Neural cell (in vitro differentiated cells): Measurements from ENCODE around the gene STRBP. TPM values are rescaled to one million over a fixed set of nuclear protein-coding genes. Genes with fewer than 3 reads are reported as not detected.

Experiments used
- H2AFZ ChIP-seq: fragments of 200-600, 300-800 bp; sonication (generic), shearing (Covaris generic); 2 replicates; pipeline ENCODE4 v1.6.0; 2014; ENCODE audit warnings: low read depth, mild to moderate bottlenecking, antibody characterized with exemption, low read length, moderate library complexity
- H3F3A ChIP-seq: fragments of 200-600 bp; shearing (Covaris generic); 2 replicates; pipeline ENCODE4 v1.6.1; 2016; ENCODE audit warnings: mild to moderate bottlenecking, moderate library complexity, mixed read lengths, antibody characterized with exemption, low read length; ENCODE audit not compliant: insufficient read depth, poor library complexity, severe bottlenecking
- H3K27ac ChIP-seq: fragments of 200-600, 300-800 bp; sonication (generic), shearing (Covaris generic); 2 replicates; pipeline ENCODE4 v1.5.1; 2014; ENCODE audit warnings: mild to moderate bottlenecking, low read length, moderate library complexity
- H3K27me3 ChIP-seq: fragments of 300-800, 200-600 bp; sonication (generic), shearing (Covaris generic); 2 replicates; pipeline ENCODE4 v1.6.0; 2014; ENCODE audit warnings: mild to moderate bottlenecking, low read depth, low read length, moderate library complexity; ENCODE audit not compliant: insufficient read depth
- H3K36me3 ChIP-seq: fragments of 300-800, 200-600 bp; sonication (generic), shearing (Covaris generic); 2 replicates; pipeline ENCODE4 v1.5.1; 2014; ENCODE audit warnings: mild to moderate bottlenecking, antibody characterized with exemption, low read length, moderate library complexity; ENCODE audit not compliant: insufficient read depth
- H3K4me2 ChIP-seq: fragments of 300-800, 200-600 bp; sonication (generic), shearing (Covaris generic); 2 replicates; pipeline ENCODE4 v1.6.0; 2014; ENCODE audit warnings: mild to moderate bottlenecking, low read length
- H3K4me3 ChIP-seq: fragments of 300-800, 200-600 bp; sonication (generic), shearing (Covaris generic); 2 replicates; pipeline ENCODE4 v1.5.1; 2014; ENCODE audit warnings: mild to moderate bottlenecking, low read length, moderate library complexity
- H3K79me2 ChIP-seq: fragments of 200-600 bp; shearing (Covaris generic); replicated peaks from 2 replicates; pipeline ENCODE4 v1.6.0; 2014; ENCODE audit warnings: mild to moderate bottlenecking, low read length, moderate library complexity; ENCODE audit not compliant: insufficient read depth
- H3K9ac ChIP-seq: fragments of 300-800, 200-600 bp; sonication (generic), shearing (Covaris generic); 2 replicates; pipeline ENCODE4 v1.6.1; 2016; ENCODE audit warnings: mild to moderate bottlenecking, low read length, mixed read lengths
- H3K9me2 ChIP-seq: fragments of 200-600 bp; shearing (Covaris generic); 2 replicates; pipeline ENCODE4 v1.6.1; 2016; ENCODE audit warnings: mild to moderate bottlenecking, low read length, mixed read lengths; ENCODE audit not compliant: insufficient read depth
- H3K9me3 ChIP-seq: fragments of 200-600, 300-800 bp; sonication (generic), shearing (Covaris generic); 2 replicates; pipeline ENCODE4 v1.6.1; 2016; ENCODE audit warnings: mild to moderate bottlenecking, mixed run types, low read length, moderate library complexity, mixed read lengths
- H4K20me1 ChIP-seq: fragments of 200-600 bp; shearing (Covaris generic); 2 replicates; pipeline ENCODE4 v1.6.1; 2016; ENCODE audit warnings: mild to moderate bottlenecking, mixed run types; ENCODE audit not compliant: insufficient read depth
- CTCF ChIP-seq: fragments of 450-650 bp; IDR thresholded peaks from 2 replicates; pipeline ENCODE4 v1.5.1; 2014; ENCODE audit warnings: antibody characterized with exemption, mild to moderate bottlenecking, moderate library complexity; ENCODE audit not compliant: poor library complexity, severe bottlenecking
- EP300 ChIP-seq: fragments of 450-650 bp; conservative IDR thresholded peaks from 2 replicates; pipeline ENCODE4 v1.6.1; 2014; ENCODE audit warnings: antibody characterized with exemption, mild to moderate bottlenecking, moderate library complexity; ENCODE audit not compliant: poor library complexity, severe bottlenecking
- EZH2 ChIP-seq: fragments of 200-600, 300-800 bp; shearing (Covaris generic), sonication (generic); IDR thresholded peaks from 2 replicates; pipeline ENCODE4 v1.6.1; 2014; ENCODE audit warnings: antibody characterized with exemption, low read length, borderline replicate concordance, mild to moderate bottlenecking; ENCODE audit not compliant: insufficient read depth, poor library complexity, severe bottlenecking
- MXI1 ChIP-seq: fragments of 450-650 bp; conservative IDR thresholded peaks from 2 replicates; pipeline ENCODE4 v1.6.1; 2014; ENCODE audit warnings: antibody characterized with exemption, mild to moderate bottlenecking; ENCODE audit not compliant: poor library complexity, severe bottlenecking
- POLR2AphosphoS5 ChIP-seq: IDR thresholded peaks from 2 replicates; pipeline ENCODE4 v1.6.1; 2012
- RAD21 ChIP-seq: fragments of 450-650 bp; conservative IDR thresholded peaks from 2 replicates; pipeline ENCODE4 v1.6.1; 2014; ENCODE audit warnings: antibody characterized with exemption, mild to moderate bottlenecking, moderate library complexity
- REST ChIP-seq: IDR thresholded peaks from 2 replicates; pipeline ENCODE4 v1.6.1; 2012; ENCODE audit warnings: borderline replicate concordance
- SMC3 ChIP-seq: fragments of 450-650 bp; conservative IDR thresholded peaks from 2 replicates; pipeline ENCODE4 v1.6.1; 2014; ENCODE audit warnings: antibody characterized with exemption, mild to moderate bottlenecking, moderate library complexity; ENCODE audit not compliant: poor library complexity
- TAF1 ChIP-seq: IDR thresholded peaks from 2 replicates; pipeline ENCODE4 v1.6.1; 2012; ENCODE audit warnings: low read depth
- polyA plus RNA-seq: library from polyadenylated mRNA; depleted of rRNA; stranded (reverse); fragments of >200 nt; gene quantifications from 2 replicates; pipeline ENCODE4 v1.2.3, GENCODE V29; 2014

STRBP gene
- polyA plus RNA-seq, 1 donor from 2014 or later = 64.6 TPM

GRCh38 chr9:123115146-123115913, 153.1 kb downstream of the STRBP start:
- no peak overlapping the region for H3K27ac ChIP-seq
- no peaks in the 10 kb centered on the region for H3K9me3 ChIP-seq
- no peaks in the 10 kb centered on the region for H3K36me3 ChIP-seq
- no peak overlapping the region for H3K4me2 ChIP-seq
- no peaks in the 10 kb centered on the region for H3K79me2 ChIP-seq
- H3F3A ChIP-seq = no peaks in the 10 kb centered on the region
- H4K20me1 ChIP-seq = no peaks in the 10 kb centered on the region
- no peak overlapping the region for H2AFZ ChIP-seq
- no peaks in the 10 kb centered on the region for H3K9me2 ChIP-seq
- TF ChIP-seq REST (no peak), TAF1 (no peak), MXI1 (no peak), CTCF (no peak), EZH2 (no peak), POLR2AphosphoS5 (no peak), EP300 (no peak), SMC3 (no peak), RAD21 (no peak)
- no peaks in the 10 kb centered on the region for H3K27me3 ChIP-seq
- no peak overlapping the region for H3K4me3 ChIP-seq
- no peak overlapping the region for H3K9ac ChIP-seq

GRCh38 chr9:123113185-123113584, 155.2 kb downstream of the STRBP start:
- Histone ChIP-seq H3K9me3 (no peaks in the 10 kb centered on the region), H3K9ac (no peak overlapping the region), H3K79me2 (no peaks in the 10 kb centered on the region), H3K36me3 (no peaks in the 10 kb centered on the region), H2AFZ (no peak overlapping the region), H3K4me2 (no peak overlapping the region), H3K27me3 (no peaks in the 10 kb centered on the region), H3F3A (no peaks in the 10 kb centered on the region), H3K4me3 (no peak overlapping the region), H4K20me1 (no peaks in the 10 kb centered on the region), H3K9me2 (no peaks in the 10 kb centered on the region), H3K27ac (no peak overlapping the region)
- TF ChIP-seq MXI1 (no peak), EP300 (no peak), CTCF (no peak), POLR2AphosphoS5 (no peak), EZH2 (no peak), REST (no peak), TAF1 (no peak)
